HG03095 (cell line): ENCODE measurements around the gene ATF7.
"Not testable (repeated sequence)": the region's sequence is repeated elsewhere in the genome, so short reads cannot be mapped to it uniquely, and the experiment has no call there.

Experiments
- ATAC-seq: cut with Tn5 transposase; IDR thresholded peaks from one replicate; pipeline ENCODE4 v1.9.1; 2021; ENCODE audit warnings: moderate library complexity; ENCODE audit not compliant: unreplicated experiment

The ATF7 gene

GRCh38 chr12:53568809-53569557 is 57.2 kb downstream of the ATF7 start:
- no peak for ATAC-seq

- ATAC-seq, result no peak
Observed at GRCh38 chr12:53567961-53568808, 58.0 kb downstream of the ATF7 start.

- not testable (repeated sequence) for ATAC-seq
Observed at GRCh38 chr12:53565376-53565775, 60.8 kb downstream of the ATF7 start.

GRCh38 chr12:53564941-53565340 is 61.2 kb downstream of the ATF7 start:
- ATAC-seq, result no peak

GRCh38 chr12:53564278-53564677 is 61.9 kb downstream of the ATF7 start:
- ATAC-seq, result no peak

- ATAC-seq, result no peak
Observed at GRCh38 chr12:53563452-53564028, 62.6 kb downstream of the ATF7 start.

GRCh38 chr12:53561590-53561953 is 64.6 kb downstream of the ATF7 start:
- ATAC-seq, result no peak

GRCh38 chr12:53560912-53561589 is 65.1 kb downstream of the ATF7 start:
- no peak for ATAC-seq

GRCh38 chr12:53560351-53560750 is 65.8 kb downstream of the ATF7 start:
- no peak for ATAC-seq

GRCh38 chr12:53558631-53559030 is 67.6 kb downstream of the ATF7 start:
- ATAC-seq, result no peak

- ATAC-seq, result no peak
Observed at GRCh38 chr12:53552361-53553327, 73.5 kb downstream of the ATF7 start.

- no peak for ATAC-seq
Observed at GRCh38 chr12:53551889-53552291, 74.3 kb downstream of the ATF7 start.

- ATAC-seq, result no peak
Observed at GRCh38 chr12:53550595-53550994, 75.6 kb downstream of the ATF7 start.

- not testable (repeated sequence) for ATAC-seq
Observed at GRCh38 chr12:53550131-53550530, 76.1 kb downstream of the ATF7 start.

GRCh38 chr12:53548354-53548753 is 77.8 kb downstream of the ATF7 start:
- not testable (repeated sequence) for ATAC-seq

GRCh38 chr12:53543539-53543938 is 82.6 kb downstream of the ATF7 start:
- ATAC-seq, result peak; percentile 73

- ATAC-seq, result no peak
Observed at GRCh38 chr12:53539526-53539925, 86.7 kb downstream of the ATF7 start.

- no peak for ATAC-seq
Observed at GRCh38 chr12:53538209-53538689, 87.9 kb downstream of the ATF7 start.

GRCh38 chr12:53536962-53537361 is 89.2 kb downstream of the ATF7 start:
- ATAC-seq, result no peak

GRCh38 chr12:53533471-53533870 is 92.7 kb downstream of the ATF7 start:
- ATAC-seq, result no peak
